ENCODE data around the gene DOCK9. TPM values are rescaled to one million over a fixed set of nuclear protein-coding genes. Genes with fewer than 3 reads are reported as not detected.

The DOCK9 gene
- total and polyA plus RNA-seq, 8 donors = 7.5 to 26.3 (median 16.3) TPM

DNA sequence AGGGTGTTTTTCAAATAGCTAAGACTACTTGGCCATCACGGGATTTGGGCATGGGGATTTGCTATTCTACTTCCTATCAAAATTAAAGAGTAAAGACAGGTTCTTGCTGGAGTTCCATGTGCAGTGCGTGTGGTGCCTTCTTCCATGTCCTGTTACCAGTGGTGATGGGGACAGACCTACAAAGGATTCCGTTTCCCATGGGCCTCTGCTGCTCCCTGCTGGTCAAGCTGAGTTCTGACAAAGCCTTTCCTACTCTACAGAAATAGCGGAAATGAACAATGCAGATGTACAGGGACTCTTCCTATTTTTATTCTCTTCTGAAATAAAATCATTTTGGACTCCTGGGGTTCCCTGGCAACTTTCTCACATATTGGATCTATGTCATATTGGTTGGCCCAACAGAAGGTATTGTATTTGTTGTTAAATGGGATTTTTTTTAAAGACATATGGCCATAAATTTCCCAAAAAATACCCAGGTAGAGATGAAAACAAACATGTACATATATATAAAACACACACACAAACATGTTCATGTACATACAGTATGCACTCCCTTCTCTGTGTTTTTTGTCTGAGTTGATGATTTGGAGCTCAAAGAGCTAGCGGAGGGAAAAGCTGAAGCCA is 134.9 kb downstream of the DOCK9 start:
- FAIRE-seq (peak; percentile 43), DNase-seq (peak; percentile 69 to 83 (median 78)), ATAC-seq (peak; percentile 91 to 95 (median 95))
- intact Hi-C loops (cut with DNase I) = loop anchor here in 1 of 3 donors (10.0 kb wide), 1 partner anchor 398 kb away; no protein-coding TSS in a partner anchor
- H3K4me3 ChIP-seq = no peak overlapping the region
- no peaks in the 10 kb centered on the region for H3K27me3 ChIP-seq
- H3K9me3 ChIP-seq = no peaks in the 10 kb centered on the region
- H3K27ac ChIP-seq = no peak overlapping the region
- H3K36me3 ChIP-seq = no peaks in the 10 kb centered on the region
- peaks cover 0 to 3% (median 0%) of the 10 kb centered on the region in 3 donors for H3K4me1 ChIP-seq
- WGBS, 2 donors = 27% methylated on average over 5 of the region's 5 CpGs
- TF ChIP-seq, protein P1, sequence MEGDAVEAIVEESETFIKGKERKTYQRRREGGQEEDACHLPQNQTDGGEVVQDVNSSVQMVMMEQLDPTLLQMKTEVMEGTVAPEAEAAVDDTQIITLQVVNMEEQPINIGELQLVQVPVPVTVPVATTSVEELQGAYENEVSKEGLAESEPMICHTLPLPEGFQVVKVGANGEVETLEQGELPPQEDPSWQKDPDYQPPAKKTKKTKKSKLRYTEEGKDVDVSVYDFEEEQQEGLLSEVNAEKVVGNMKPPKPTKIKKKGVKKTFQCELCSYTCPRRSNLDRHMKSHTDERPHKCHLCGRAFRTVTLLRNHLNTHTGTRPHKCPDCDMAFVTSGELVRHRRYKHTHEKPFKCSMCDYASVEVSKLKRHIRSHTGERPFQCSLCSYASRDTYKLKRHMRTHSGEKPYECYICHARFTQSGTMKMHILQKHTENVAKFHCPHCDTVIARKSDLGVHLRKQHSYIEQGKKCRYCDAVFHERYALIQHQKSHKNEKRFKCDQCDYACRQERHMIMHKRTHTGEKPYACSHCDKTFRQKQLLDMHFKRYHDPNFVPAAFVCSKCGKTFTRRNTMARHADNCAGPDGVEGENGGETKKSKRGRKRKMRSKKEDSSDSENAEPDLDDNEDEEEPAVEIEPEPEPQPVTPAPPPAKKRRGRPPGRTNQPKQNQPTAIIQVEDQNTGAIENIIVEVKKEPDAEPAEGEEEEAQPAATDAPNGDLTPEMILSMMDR (IDR thresholded peaks at IDR 0.05) = peak; percentile 73 to 85 (median 78)

DNA sequence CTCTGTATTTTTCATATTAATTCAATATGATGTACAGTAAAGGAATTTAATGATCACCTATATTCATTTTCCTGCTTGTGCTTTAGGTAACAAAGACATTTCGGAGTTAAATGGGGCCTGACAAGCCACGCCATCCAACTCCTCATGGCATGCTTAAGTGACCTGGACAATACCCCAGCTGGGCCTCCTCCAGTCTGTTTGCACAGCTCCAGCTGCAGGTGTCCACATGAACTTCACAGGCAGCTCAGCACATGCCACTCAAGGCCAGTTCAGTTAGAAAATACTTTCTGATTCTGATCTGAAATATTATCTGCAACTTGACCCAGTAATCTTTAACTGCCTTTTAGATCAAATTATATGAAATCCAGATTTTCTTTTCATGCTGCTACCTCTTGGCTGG is 135.8 kb downstream of the DOCK9 start:
- H3K27me3 ChIP-seq = no peaks in the 10 kb centered on the region
- H3K36me3 ChIP-seq = no peaks in the 10 kb centered on the region
- WGBS, 2 donors = 62 to 73% methylated on average over 2 of the region's 2 CpGs
- H3K9me3 ChIP-seq = no peaks in the 10 kb centered on the region
- ATAC-seq = peak in 2 of 4 donors; percentile 21 to 83
- peaks cover 0 to 3% (median 0%) of the 10 kb centered on the region in 3 donors for H3K4me1 ChIP-seq
- intact Hi-C loops (cut with DNase I) = loop anchor here in 1 of 3 donors (10.0 kb wide), 1 partner anchor 397 kb away; no protein-coding TSS in a partner anchor
- no peak for FAIRE-seq
- DNase-seq = peak in 1 of 6 donors; percentile 56
- no peak overlapping the region for H3K4me3 ChIP-seq
- H3K27ac ChIP-seq = no peak overlapping the region
- TF ChIP-seq, protein P1 (IDR thresholded peaks at IDR 0.05) = no peak

DNA sequence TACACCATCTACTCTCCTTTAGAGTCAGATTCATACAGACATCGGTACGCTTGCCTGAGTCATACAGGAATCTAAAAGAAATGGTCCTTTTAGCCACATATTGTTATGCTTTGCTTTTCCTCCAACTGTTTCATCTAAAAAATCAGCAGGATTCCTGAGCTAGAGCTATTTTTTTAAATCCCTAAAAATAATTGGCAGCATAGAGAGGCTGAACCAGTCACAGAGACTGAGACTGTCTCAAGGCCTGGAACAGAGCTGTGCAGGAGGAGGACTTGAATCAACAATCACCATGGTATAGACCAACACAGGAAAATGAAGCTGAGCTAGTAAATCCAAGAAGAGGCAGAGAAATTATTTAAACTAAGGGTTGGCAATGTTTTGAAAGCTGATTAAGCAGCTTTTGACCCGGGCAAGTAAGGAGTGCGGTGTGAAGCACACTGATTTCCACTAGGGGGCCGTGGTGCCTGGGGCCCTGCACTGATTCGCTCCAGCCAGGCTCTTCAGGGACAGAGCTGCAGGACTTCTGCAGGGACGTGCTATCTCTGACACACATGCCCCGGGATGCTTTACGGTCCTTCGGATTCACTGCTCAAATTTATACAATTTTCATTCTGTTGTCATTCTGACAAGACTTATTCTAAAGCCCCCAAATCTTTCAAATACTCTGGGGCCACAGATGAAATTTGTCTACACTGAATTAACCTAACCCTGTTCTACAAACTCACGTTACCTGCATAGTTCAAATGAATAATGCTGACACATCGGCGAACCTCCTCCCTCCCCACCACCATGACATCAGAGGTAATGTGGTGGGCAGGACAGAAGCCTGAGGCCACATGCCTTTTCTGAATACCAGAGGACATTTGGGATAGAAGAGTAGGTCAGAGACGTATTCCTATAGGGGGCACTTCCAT is 137.8 kb downstream of the DOCK9 start:
- H3K9me3 ChIP-seq = no peaks in the 10 kb centered on the region
- peak; percentile 62 to 90 (median 90) for ATAC-seq
- intact Hi-C loops (cut with DNase I) = loop anchor here in 1 of 3 donors (10.0 kb wide), 1 partner anchor 395 kb away; no protein-coding TSS in a partner anchor
- no peaks in the 10 kb centered on the region for H3K27me3 ChIP-seq
- H3K36me3 ChIP-seq = no peaks in the 10 kb centered on the region
- DNase-seq = peak in 5 of 6 donors; percentile 39 to 79 (median 62)
- H3K4me1 ChIP-seq = peaks cover under 1 to 3% (median 2%) of the 10 kb centered on the region in 3 donors
- TF ChIP-seq, protein P1 (IDR thresholded peaks at IDR 0.05) = peak; percentile 57 to 79 (median 73)
- no peak for FAIRE-seq
- WGBS, 2 donors = 41 to 44% methylated on average over 14 of the region's 14 CpGs
- no peak overlapping the region for H3K4me3 ChIP-seq
- no peak overlapping the region for H3K27ac ChIP-seq

DNA sequence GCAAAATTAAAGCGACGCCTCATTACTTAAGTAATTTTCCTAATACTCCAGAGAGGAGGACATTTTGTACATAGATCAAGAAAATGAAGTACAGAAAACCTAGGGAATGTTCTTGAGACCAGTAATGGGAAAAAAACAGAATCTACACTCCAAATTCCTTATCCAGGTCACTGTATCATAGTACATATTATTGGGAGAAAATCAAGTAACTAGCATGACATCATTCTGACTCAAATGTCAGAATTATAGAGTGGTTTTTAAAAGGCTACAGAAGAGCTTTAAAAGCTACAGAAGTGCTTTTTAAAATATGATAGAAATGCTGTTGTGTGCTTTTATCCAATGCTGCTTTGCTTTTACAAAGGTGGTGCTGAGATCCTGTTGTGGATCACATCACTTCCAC is 139.1 kb downstream of the DOCK9 start:
- Histone ChIP-seq H3K27ac (no peak overlapping the region), H3K4me1 (peaks cover 3 to 8% (median 7%) of the 10 kb centered on the region in 3 donors), H3K4me3 (no peak overlapping the region), H3K9me3 (no peaks in the 10 kb centered on the region), H3K27me3 (no peaks in the 10 kb centered on the region), H3K36me3 (no peaks in the 10 kb centered on the region)
- ATAC-seq (no peak), DNase-seq (no peak), FAIRE-seq (no peak)
- TF ChIP-seq, protein P1 (IDR thresholded peaks at IDR 0.05) = no peak
- intact Hi-C loops (cut with DNase I) = no loop called here
- 96 to 98% methylated on average over 2 of the region's 2 CpGs for WGBS, 2 donors

All from pancreas (tissue), 10 donors.